GM12801 (cell line): ENCODE measurements around the gene RTP1.

Experiments used
- CTCF ChIP-seq: IDR thresholded peaks from one replicate; pipeline ENCODE4 v1.5.1; 2011; ENCODE audit warnings: control low read depth; ENCODE audit not compliant: insufficient read length; ENCODE audit errors: extremely low read depth

Gene RTP1

GRCh38 chr3:187197335-187197649, at the start of gene RTP1:
TSS of gene RTP1 (plus strand) at chr3:187197486. CDS start at chr3:187197516, 30 bp downstream.
- no peak for TF ChIP-seq CTCF

- no peak for TF ChIP-seq CTCF
Measured at GRCh38 chr3:187150186-187150585, 47.1 kb upstream of the RTP1 start.

- TF ChIP-seq CTCF = no peak
Measured at GRCh38 chr3:187150599-187150998, 46.7 kb upstream of the RTP1 start.

- TF ChIP-seq CTCF = no peak
Measured at GRCh38 chr3:187161556-187161955, 35.7 kb upstream of the RTP1 start.

- TF ChIP-seq CTCF = no peak
Measured at GRCh38 chr3:187162265-187162953, 34.9 kb upstream of the RTP1 start.

- TF ChIP-seq CTCF = no peak
Measured at GRCh38 chr3:187165144-187165543, 32.1 kb upstream of the RTP1 start.

- no peak for TF ChIP-seq CTCF
Measured at GRCh38 chr3:187166750-187167149, 30.5 kb upstream of the RTP1 start.
